ENCODE measurements around the gene APPBP2.
"Not testable (repeated sequence)": the region's sequence is repeated elsewhere in the genome, so short reads cannot be mapped to it uniquely, and the experiment has no call there.

The APPBP2 gene

GRCh38 chr17:60428491-60428890 lies 97.6 kb downstream of the APPBP2 start:
- DNase-seq: not testable (repeated sequence)

- DNase-seq: no peak
These were observed 99.4 kb downstream of the APPBP2 start for GRCh38 chr17:60426596-60426995.

GRCh38 chr17:60425626-60426025 lies 100.4 kb downstream of the APPBP2 start:
- no peak for DNase-seq

GRCh38 chr17:60423865-60424264 lies 102.2 kb downstream of the APPBP2 start:
- no peak for DNase-seq

- no peak for DNase-seq
These were observed 103.8 kb downstream of the APPBP2 start, which contains the start of gene CHCT1 for GRCh38 chr17:60422162-60422665. Gene CHCT1, plus strand, starts transcription at chr17:60422489. Its CDS starts 104 bp downstream, at chr17:60422593.

GRCh38 chr17:60421273-60422161 lies 104.5 kb downstream of the APPBP2 start:
- no peak for DNase-seq

GRCh38 chr17:60419875-60420274 lies 106.2 kb downstream of the APPBP2 start:
- DNase-seq: not testable (repeated sequence)

- not testable (repeated sequence) for DNase-seq
These were observed 107.0 kb downstream of the APPBP2 start for GRCh38 chr17:60419003-60419402.

GRCh38 chr17:60416368-60416925 lies 109.6 kb downstream of the APPBP2 start:
- DNase-seq: no peak

- DNase-seq: no peak
These were observed 110.9 kb downstream of the APPBP2 start for GRCh38 chr17:60415146-60415545.

- DNase-seq: no peak
These were observed 113.3 kb downstream of the APPBP2 start for GRCh38 chr17:60412701-60413100.

- no peak for DNase-seq
These were observed 116.0 kb downstream of the APPBP2 start for GRCh38 chr17:60410001-60410400.

- DNase-seq: no peak
These were observed 119.2 kb downstream of the APPBP2 start for GRCh38 chr17:60406887-60407286.

- DNase-seq: no peak
These were observed 122.1 kb downstream of the APPBP2 start for GRCh38 chr17:60403962-60404361.

GRCh38 chr17:60403523-60403810 lies 122.6 kb downstream of the APPBP2 start:
- DNase-seq: no peak

GRCh38 chr17:60401819-60402218 lies 124.2 kb downstream of the APPBP2 start:
- DNase-seq: no peak

GRCh38 chr17:60398227-60398959 lies 127.6 kb downstream of the APPBP2 start:
- DNase-seq: no peak

GRCh38 chr17:60396412-60396811 lies 129.6 kb downstream of the APPBP2 start:
- no peak for DNase-seq

- no peak for DNase-seq
These were observed 130.5 kb downstream of the APPBP2 start for GRCh38 chr17:60395508-60396065.

- DNase-seq: no peak
These were observed 132.0 kb downstream of the APPBP2 start for GRCh38 chr17:60393840-60394723.

Measured in T1000 (cell line).